ENCODE measurements around the gene TRIO.

The TRIO gene

DNA sequence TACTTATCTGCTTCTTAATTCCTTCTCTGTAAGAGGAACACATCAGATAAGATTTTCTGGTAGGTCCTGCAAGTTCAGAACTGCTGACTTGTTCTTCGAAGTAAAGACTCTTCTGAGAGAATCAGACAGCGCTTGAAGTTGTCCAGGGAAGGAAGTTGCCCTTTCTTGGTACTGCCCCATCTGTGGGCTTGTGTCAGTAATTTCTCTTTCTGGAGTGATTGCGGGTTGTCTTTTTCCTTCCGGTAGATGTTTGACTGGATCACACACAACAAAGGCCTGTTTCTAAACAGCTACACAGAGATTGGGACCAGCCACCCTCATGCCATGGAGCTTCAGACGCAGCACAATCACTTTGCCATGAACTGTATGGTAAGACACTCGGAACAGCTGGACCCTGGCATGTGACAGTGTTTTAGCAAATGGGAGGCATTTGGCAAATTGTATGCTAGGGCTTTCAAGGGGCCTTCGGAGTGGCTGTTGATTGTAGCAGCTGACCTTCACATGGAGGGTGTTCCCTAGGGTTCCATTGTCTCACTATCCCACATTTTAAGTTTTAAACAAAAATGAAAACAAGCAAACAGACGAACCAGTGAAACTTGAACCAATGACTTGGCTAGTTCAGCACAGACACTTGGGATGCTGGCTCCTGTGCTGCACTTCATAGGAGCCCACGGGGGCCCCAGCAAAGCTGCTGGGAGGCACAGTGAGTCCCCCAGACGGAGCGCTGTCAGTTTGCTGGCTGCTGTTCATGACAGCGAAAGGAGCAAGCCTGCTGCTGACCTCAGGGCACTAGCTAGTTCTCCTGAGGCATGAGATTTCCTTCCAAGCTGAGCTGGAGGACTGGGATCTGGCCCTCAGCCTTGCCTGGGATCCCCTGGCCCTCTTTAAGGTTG is 149.9 kb downstream of the TRIO start:
- Histone ChIP-seq H3F3A (ENCODE audit: insufficient read depth) (no peaks in the 10 kb centered on the region), H4K20me1 (ENCODE audit: low read depth, low read length) (no peaks in the 10 kb centered on the region), H3K9me2 (replicated peaks; ENCODE audit: insufficient read depth, low read length) (no peaks in the 10 kb centered on the region)

DNA sequence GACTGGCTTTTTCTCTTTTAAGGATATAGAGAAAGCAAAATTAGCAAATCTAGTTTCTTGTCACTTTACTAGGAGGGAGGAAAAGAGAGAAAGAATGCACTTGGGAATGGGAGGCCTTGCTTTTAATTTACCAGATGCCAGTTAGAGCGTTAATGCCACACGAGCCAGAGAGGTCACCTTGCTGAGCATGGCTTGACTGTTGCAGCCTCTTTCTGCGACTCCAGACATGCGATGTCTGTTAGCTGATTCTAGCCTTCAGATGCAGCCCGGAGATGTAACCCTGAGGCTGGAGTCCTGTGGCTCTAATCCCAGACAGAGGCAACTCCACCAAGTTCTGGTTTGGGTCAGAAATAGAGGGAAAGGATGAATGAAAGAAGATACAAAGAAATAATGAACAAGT is 152.5 kb downstream of the TRIO start:
- no peak overlapping the region for H3K4me2 ChIP-seq (ENCODE audit: low read depth, low read length, poor library complexity, severe bottlenecking)
- H3K27ac ChIP-seq (ENCODE audit: low read depth, low read length), result no peak overlapping the region
- no peaks in the 10 kb centered on the region for H3K9me3 ChIP-seq (ENCODE audit: insufficient read depth, low read length)
- H3K4me3 ChIP-seq (ENCODE audit: insufficient read depth, low read length, poor library complexity, severe bottlenecking), result no peak overlapping the region
- H2AFZ ChIP-seq (ENCODE audit: low read depth, low read length, severe bottlenecking), result no peak overlapping the region
- no peaks in the 10 kb centered on the region for H3F3A ChIP-seq (ENCODE audit: insufficient read depth)
- H3K36me3 ChIP-seq (ENCODE audit: low read length), result no peaks in the 10 kb centered on the region
- no peak for TF ChIP-seq EZH2phosphoT487 (conservative IDR thresholded peaks at IDR 0.05; ENCODE audit: low read length)
- TF ChIP-seq, protein P1, sequence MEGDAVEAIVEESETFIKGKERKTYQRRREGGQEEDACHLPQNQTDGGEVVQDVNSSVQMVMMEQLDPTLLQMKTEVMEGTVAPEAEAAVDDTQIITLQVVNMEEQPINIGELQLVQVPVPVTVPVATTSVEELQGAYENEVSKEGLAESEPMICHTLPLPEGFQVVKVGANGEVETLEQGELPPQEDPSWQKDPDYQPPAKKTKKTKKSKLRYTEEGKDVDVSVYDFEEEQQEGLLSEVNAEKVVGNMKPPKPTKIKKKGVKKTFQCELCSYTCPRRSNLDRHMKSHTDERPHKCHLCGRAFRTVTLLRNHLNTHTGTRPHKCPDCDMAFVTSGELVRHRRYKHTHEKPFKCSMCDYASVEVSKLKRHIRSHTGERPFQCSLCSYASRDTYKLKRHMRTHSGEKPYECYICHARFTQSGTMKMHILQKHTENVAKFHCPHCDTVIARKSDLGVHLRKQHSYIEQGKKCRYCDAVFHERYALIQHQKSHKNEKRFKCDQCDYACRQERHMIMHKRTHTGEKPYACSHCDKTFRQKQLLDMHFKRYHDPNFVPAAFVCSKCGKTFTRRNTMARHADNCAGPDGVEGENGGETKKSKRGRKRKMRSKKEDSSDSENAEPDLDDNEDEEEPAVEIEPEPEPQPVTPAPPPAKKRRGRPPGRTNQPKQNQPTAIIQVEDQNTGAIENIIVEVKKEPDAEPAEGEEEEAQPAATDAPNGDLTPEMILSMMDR (IDR thresholded peaks at IDR 0.05; ENCODE audit: insufficient read depth, low read length, poor library complexity, severe bottlenecking), result no peak
- H3K9ac ChIP-seq (ENCODE audit: low read length), result no peak overlapping the region
- H3K9me2 ChIP-seq (replicated peaks; ENCODE audit: insufficient read depth, low read length), result no peaks in the 10 kb centered on the region
- no peaks in the 10 kb centered on the region for H3K79me2 ChIP-seq (ENCODE audit: insufficient read depth, low read length)
- H3K27me3 ChIP-seq (ENCODE audit: low read length), result no peaks in the 10 kb centered on the region
- H4K20me1 ChIP-seq (ENCODE audit: low read depth, low read length), result no peaks in the 10 kb centered on the region

More for the DNA sequence above, 149.9 kb downstream of the TRIO start:
- TF ChIP-seq EZH2phosphoT487 (conservative IDR thresholded peaks at IDR 0.05; ENCODE audit: low read length), result no peak
- TF ChIP-seq, protein P1 (IDR thresholded peaks at IDR 0.05; ENCODE audit: insufficient read depth, low read length, poor library complexity, severe bottlenecking), result no peak
- Histone ChIP-seq H3K79me2 (ENCODE audit: insufficient read depth, low read length) (no peaks in the 10 kb centered on the region), H3K4me2 (ENCODE audit: low read depth, low read length, poor library complexity, severe bottlenecking) (no peak overlapping the region), H3K36me3 (ENCODE audit: low read length) (no peaks in the 10 kb centered on the region), H3K9me3 (ENCODE audit: insufficient read depth, low read length) (no peaks in the 10 kb centered on the region), H2AFZ (ENCODE audit: low read depth, low read length, severe bottlenecking) (no peak overlapping the region), H3K27ac (ENCODE audit: low read depth, low read length) (no peak overlapping the region), H3K27me3 (ENCODE audit: low read length) (no peaks in the 10 kb centered on the region), H3K9ac (ENCODE audit: low read length) (no peak overlapping the region), H3K4me3 (ENCODE audit: insufficient read depth, low read length, poor library complexity, severe bottlenecking) (no peak overlapping the region)

DNA sequence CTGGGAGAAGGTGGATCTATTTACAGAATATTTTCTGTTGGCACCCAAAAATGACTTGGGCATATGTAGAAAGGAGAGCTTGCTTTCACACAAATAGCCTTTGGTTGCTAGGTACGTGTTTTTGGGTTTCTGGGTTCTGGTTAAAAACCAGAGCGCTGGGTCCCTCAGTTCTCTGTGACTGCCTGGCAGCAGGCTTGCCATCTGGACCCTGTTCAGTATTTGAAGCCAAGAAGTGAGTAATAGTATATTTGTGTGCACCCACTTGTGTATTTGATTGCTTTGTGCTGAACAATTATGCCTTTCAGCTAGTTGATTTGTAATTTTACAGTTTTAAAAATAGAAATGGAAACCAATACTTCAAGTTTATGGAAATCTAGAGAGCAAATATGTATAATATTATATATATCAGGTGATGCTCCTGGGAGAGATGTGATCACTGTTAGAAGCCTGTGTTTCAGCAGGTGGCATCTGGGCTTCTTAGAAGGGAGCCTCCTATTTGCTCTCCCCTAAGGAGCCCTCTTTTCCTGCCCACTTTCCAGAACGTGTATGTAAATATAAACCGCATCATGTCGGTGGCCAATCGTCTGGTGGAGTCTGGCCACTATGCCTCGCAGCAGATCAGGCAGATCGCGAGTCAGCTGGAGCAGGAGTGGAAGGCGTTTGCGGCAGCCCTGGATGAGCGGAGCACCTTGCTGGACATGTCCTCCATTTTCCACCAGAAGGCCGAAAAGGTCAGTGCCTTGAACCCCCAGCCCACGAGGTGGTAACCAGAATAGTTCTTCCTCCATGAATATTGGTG is 153.6 kb downstream of the TRIO start:
- Histone ChIP-seq H3K4me2 (ENCODE audit: low read depth, low read length, poor library complexity, severe bottlenecking) (no peak overlapping the region), H3K9ac (ENCODE audit: low read length) (no peak overlapping the region), H3K27me3 (ENCODE audit: low read length) (no peaks in the 10 kb centered on the region), H2AFZ (ENCODE audit: low read depth, low read length, severe bottlenecking) (no peak overlapping the region), H3K36me3 (ENCODE audit: low read length) (no peaks in the 10 kb centered on the region), H3K79me2 (ENCODE audit: insufficient read depth, low read length) (no peaks in the 10 kb centered on the region), H3K9me2 (replicated peaks; ENCODE audit: insufficient read depth, low read length) (no peaks in the 10 kb centered on the region), H3K27ac (ENCODE audit: low read depth, low read length) (no peak overlapping the region), H3K4me3 (ENCODE audit: insufficient read depth, low read length, poor library complexity, severe bottlenecking) (no peak overlapping the region), H3F3A (ENCODE audit: insufficient read depth) (no peaks in the 10 kb centered on the region), H3K9me3 (ENCODE audit: insufficient read depth, low read length) (no peaks in the 10 kb centered on the region), H4K20me1 (ENCODE audit: low read depth, low read length) (no peaks in the 10 kb centered on the region)
- no peak for TF ChIP-seq EZH2phosphoT487 (conservative IDR thresholded peaks at IDR 0.05; ENCODE audit: low read length)
